HL-60/S4 treated with retinoic acid at 250 ng/mL for 4 days and 3 days (cell line): ENCODE results near the gene CHST11.

Experiments
- in situ Hi-C: fragments of 300-500 bp; cut with MboI; formaldehyde crosslinking; loops from 2 replicates; pipeline ENCODE4 v1.7.0; 2022; ENCODE audit warnings: low sequenced_read_pairs

The CHST11 gene

DNA sequence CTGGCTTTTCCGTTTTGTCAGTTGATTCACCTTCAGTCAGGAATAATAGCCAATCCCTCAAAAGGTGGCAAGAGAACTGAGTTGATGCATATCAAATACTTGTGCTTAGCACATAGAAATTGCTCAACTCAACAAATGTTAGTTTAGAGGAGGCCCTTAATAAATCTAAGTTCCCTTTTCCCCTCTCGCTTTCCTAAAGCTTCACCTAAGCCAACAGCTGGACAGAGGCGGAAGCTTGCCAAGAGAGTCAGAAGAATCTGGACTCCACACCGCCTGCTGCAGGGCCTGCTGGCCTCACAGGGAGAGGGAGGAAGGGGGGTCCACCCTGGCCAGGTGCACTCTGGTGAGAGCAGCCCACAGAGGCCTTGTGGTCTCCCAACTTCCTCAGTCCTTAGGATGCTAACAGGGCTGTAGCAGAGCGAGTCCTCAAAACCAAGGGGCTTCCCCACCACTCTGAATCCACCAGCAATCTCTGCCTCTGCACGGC, 213.1 kb downstream of the CHST11 start:
- in situ Hi-C loops, result no loop called here

DNA sequence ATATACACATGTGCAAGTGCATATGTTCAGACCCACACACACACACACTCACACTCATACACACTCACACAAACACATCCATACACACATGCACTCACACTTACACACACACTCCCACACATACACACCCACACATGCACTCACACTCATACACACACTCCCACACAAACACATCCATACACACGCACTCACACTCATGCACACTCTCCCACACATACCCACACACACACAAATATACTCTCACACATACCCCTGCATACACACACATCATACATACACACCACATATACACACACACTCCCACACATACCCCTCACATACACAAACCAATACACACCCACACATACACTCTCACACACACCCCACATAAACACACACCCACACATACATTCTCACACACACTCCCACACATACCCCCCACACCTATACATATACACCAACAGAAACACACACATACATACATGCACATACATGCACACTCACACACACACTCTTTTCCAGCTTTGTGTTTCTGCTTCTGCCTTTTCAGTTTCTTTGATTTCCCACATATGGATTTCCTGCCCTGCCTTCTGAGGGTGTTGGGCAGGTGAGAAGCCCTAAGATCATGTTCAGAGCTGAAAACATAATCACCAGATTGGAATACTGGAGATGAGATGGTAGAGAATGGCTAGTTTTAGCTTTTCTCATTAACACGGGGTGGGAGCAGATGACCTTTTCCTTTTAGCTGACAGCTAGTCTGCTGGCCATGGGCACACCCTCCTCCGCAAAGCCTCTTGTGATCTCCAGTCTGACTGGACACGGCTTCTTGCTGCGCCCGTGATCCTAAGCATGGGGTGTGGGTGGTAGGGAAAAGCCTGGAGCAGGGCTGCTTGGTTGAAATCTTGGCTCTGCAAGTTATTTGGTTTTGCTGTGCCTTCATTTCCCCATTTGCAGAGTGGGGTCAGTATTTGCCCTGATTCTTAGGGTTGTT, 214.0 kb downstream of the CHST11 start:
- in situ Hi-C loops, result no loop called here

DNA sequence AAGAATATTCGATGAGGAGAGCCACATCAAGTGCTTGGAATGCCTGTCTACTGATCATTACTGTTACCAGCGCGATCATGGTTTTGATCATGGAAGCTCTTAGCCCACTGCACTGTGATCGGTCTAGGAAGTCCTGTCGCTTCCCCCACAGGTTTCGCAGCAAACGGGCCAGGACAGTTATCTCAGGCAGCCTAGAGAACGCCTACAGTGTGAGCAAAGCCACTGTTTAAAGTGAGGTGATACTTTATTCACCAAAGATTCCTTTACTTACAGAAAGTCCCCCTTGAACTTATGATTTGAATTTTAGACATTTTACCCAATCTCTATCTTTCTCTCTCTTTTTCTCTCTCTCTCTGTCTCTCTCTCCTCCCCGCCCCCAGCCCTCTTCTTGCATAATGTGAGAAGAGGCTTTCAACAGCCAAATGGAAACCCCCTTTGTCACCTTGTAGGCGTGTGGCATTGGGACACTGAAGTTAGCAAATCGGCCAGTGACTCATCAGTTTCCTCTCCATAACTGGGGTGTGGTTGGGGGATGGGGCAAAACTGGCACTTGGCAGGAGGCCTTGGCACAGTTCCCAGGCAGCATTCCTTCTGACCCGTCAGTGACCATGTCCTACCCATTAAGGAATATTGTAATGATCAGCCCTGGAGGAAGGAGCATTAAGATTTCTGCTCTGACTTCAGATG, 214.8 kb downstream of the CHST11 start:
- in situ Hi-C loops, result no loop called here

DNA sequence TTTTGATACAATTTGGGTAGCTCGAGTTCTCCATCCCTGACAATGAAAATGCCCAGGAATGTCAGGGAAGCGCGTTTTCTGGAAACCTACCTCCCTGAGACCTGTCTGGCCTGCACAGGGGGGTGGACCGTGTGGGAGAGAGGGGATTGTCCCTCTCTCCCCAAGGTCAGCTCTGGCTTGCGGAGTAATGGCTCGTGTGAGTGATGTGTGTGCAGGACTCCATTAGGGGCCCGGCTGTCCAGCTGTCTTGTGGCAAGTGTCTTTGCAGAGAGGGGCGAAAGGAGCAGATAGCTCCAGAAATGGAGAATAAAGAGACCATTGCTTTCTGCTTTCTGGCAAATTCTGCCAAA, 215.3 kb downstream of the CHST11 start:
- in situ Hi-C loops, result no loop called here

DNA sequence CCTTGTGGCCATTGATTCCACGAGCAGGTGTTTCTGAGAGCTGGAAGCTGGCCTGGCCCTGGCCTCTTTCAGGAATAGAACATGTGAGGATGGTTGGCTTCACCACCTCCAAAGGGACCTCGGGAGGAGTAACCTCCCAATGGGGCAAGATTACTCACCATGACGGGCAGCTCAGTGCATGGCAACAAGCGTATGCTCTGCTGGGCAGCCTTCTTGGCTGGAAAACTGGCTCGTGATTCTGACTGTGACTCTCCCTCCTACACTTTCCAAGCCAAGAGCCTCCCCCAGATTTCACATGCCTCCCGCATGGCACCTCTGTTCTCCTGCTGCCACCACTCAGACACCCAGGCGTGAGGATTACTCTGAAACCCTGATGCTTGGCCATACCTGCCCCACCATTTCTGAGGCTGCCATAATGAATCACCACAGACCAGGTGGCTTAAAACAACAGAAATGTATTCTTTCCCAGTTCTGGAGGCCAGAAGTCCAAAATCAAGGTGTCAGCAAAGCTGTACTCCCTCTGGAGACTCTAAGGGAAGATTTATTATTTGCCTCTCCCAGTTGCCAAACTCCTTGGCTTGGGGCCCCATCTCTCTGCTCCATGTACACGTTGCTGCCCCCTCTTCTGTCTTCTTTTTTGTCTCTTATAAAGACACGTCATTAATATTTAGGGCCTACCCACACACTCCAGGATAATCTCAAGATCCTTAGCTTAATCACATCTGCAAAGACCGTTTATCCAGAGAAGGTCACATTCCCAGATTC, 215.9 kb downstream of the CHST11 start:
- in situ Hi-C loops, result no loop called here

DNA sequence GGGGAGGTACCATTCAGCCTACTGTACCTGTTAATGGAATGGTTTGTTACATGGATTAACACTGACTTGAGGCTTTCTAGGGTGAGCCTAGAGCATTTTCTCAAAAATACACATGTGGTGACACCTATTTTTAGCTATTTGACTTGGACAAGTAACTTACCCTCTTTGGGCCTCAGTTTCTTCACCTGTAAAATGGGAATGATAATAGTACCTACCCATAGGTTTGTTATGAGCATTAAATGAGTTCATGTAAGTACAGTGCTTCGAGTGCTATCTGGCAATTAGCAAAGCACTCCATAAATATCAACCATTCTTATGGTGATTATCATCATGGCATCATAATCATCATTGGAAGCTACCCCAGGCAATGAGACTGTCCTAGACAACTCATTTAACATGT, 216.5 kb downstream of the CHST11 start:
- in situ Hi-C loops, result no loop called here

DNA sequence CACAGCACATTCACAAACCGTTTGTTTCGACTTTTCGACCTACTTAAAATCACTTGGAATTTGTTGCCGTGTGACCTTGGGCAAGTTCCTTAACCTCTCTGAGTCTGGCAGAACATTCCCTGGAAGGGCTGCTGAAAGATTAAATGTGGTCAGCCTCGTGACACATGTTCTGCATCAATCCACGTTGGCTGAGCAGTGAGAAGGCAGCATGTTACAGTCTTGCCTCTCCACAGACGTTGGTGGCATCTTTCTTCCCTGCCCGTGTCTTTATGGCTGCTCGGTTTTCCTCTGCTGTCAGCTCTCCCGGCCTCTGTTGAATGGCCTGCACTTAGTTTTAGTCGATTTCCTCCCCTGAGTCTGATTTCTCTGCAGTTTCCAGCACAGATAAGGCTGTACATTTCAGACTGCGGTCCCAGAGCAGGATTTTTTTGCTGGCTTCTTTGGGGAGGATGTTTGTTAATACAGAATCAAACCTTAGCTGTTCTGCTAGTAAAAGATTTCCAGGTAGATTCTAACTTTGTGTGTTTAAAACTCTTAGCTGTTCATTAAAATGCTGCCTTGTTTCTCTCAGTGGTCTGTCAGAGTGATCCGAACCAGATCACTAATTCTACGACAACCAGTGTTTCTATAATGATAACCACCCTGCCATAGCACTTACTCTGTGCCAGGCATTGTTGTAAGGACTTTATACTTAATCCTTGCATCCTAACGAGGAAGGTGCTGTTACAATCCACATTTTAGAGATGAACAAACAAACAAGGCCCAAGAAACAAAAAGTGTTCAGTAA, 217.1 kb downstream of the CHST11 start:
- in situ Hi-C loops, result no loop called here

DNA sequence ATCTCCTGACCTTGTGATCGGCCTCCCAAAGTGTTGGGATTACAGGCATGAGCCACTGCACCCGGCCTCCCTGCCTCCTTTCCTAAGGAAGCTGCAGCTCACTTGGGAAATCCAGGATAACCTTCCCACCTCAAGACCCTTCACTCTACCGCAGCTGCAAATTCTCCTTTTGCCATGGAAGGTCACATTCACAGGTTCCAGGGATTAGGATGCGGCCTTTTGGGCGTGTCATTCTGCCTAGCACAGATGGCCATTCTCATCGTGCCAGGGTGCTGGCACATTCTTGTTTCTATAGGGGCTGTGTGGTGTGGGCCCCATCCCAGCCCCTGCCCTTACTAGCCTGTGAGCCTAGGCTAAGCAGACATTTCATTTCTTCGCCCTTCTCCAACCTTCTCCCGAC, 219.9 kb downstream of the CHST11 start:
- in situ Hi-C loops, result no loop called here

DNA sequence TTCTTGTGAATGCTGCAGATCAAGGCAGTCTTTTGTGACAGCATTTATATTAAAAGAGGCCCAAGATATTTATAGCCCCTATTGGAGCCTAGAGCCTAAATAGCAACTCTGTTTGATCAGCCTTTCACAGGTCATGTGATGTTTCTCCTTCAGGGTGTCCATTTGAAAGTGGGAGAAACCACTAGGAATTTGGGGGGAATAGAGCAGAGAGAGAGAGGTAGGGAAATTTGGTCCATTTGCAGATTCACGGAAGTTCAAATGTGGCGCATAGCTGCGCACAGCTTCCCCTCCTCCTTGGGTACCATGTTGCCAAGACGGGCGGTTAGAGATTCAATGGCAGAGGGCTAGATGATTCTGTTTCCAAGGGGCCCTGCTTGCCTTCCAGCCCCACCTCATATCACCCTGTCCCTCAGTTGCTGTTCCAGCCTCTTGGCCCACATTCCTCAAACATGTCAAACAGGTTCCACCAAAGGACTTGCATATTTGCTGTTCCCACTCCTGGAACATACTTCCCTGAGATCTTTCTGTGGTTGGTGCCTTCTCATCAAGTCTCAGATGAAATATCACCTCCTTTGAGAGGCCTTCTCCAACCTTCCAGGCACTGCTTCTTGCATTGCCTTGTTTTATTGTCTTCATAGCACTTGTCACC, 220.8 kb downstream of the CHST11 start:
- in situ Hi-C loops, result no loop called here

DNA sequence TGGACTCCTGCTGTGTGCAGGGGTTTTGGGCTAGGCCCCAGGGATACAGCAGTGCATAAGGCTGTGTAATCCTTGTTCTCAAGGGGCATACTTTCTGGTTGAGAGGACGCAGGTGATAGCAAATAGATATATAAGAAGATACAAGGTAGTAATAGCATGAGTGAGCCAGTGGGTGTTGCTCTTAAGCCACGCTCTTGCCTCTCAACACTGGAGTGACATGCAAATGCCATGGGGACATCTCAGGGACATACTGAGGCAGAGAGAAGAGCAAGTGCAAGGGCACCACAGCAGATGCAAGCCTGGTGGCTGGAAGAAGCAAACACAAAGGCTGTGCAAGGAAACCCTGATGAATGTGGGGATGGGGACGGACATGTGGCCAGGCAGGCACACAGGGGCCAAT, 223.3 kb downstream of the CHST11 start:
- in situ Hi-C loops, result no loop called here

DNA sequence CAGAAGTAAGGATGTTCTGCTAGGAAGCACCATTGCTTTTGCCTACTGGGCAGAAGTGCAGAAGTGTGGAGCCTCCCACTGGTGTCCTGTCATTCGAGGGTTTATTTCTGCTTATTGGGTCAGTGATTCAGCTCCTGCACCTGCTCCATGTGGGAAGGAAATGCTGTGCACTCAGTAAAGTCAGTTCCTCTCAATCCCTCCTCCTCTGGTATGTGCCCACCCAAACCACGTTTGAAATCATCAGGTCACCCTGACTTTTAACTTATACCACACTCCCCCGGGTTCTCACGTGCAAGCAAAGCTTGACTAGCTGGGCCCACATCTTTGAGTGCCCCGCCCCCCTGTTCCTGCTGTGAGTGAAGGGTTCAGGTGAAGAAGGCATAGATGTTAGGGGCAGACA, 223.7 kb downstream of the CHST11 start:
- in situ Hi-C loops, result no loop called here

DNA sequence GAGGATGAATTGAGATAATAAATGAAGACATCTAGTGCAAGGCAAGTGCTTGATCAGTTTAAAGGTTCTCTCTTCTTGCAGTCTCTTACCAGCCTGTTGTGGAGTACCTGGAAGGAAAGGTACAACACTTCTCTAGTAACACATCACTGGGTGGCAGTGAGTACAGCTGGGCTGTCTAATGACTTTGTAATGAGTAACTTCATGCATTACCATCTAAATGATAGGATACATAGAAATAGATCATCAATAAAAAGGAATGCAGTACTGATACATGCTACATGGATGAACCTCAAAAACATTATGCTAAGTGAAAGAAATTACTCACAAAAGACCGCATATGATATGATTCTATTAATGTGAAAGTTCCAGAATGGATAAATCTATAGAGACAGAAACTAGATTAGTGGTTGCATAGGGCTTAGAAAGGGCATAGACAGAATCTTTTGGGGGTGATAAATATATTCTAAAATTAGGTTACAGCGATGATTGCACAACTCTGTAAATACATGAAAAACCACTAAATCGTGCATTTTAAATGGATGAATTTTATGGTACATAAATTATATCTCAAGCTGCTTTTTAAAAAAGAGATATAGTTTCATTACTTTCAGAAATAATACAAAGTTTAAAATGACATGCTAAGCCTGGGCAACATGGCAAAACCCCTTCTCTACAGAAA, 224.4 kb downstream of the CHST11 start:
- in situ Hi-C loops, result no loop called here

DNA sequence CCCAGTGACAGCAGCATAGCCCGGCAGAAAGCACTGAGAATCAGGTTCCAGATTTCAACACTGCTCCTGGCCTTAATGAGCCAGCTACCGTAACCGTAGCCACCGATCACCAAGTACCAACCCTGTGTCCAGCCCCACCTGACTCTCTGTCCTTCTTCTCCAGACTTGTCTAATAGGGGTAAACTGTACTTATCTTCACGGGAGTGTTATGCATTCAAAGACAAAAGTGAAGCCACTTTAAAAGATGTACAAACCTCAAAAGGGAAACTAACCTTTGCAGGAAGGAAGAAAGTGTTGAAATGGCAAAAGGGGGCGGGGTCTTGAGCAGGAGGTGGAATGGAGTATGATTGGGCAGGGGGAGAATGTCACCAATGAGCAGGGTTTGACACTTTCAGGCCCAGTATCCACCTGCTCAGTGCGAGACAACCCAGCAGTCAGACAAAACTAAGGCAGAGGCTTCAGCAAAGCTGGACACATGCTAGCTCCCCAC, 226.1 kb downstream of the CHST11 start:
- in situ Hi-C loops, result no loop called here

DNA sequence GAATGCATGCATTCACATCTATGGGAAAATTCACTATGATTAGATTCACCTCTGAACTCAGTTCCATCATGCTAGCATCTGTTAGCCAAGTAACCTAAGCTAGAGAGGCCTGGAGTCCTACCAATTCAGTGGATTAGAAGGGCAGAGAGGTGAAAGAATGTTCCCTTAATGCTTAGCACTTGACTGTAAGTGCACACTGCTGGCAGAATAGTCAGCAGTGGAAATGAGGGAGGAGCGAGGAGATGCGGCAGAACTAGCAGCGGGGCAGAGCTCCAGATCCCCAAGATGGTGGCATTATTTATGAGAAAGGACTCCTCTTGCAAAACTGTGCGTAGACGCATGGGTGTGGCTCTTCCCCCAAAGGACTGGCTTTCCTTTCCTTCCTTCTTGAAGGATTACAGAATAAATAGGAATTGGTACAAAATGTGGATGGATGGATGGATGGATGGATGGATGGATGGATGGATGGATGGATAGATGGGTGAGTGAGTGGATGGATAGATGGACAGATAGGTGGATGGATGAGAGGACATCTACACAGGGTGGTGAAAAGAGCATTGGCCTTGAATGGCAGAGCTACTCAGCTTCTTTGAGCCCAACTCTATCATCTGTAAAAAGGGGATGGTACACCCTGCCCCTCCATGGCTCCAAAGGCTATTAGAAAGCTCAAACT, 227.2 kb downstream of the CHST11 start:
- in situ Hi-C loops, result no loop called here

DNA sequence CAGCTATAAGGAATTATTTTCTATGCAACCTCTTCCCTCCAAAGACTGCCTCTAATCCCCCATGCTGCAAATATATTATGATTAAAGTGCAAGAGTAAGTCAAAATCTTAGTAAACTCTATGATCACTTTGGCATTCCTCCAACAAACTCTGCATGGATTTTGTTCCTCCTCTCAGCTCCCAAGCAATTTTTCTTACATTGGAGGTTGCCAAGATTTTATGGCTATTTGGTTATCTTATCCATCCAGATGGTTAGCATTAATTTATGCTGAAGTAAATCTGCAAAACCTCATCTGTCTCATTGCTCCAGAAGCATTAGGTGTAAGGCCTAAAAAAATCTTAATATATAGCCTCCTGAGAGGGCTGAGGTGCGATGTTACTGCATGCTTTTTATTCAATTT, 228.1 kb downstream of the CHST11 start:
- in situ Hi-C loops, result no loop called here

DNA sequence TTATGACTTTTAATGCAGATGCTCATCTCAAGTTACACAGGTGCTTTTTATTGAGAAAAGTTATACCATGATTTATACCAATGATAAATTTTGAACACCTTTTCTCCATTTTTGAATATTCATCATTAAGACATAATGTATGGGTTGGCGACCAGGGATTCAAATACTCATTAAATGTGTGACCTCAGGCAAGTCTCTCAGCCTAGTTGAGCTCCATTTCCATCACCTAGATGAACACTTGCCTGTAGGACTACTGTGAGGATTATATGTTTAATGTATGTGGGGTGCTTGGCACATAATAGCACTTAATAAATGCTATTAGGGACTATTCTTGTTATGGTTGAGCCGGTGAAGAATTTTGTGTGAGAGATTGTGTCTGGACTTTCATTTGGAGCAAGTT, 228.6 kb downstream of the CHST11 start:
- in situ Hi-C loops, result no loop called here

DNA sequence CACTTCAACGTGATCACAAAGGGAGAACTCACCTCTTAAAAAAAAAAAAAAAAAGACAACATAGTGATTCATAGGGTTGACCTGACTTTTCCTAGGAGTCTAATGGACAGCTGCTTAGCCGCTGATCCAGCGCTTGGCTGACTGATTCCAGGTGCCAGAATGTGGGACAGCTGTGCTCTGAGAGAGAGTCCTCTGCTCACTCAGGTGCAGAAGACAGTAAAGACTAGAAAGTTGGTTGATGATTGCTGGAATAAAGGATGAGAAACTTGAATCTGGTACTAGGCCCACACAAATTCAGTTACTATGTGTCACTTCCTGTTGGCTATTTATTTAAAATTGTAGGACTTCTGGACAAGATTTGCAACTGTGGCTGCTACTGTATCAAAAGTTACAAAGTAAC, 229.4 kb downstream of the CHST11 start:
- in situ Hi-C loops, result no loop called here

DNA sequence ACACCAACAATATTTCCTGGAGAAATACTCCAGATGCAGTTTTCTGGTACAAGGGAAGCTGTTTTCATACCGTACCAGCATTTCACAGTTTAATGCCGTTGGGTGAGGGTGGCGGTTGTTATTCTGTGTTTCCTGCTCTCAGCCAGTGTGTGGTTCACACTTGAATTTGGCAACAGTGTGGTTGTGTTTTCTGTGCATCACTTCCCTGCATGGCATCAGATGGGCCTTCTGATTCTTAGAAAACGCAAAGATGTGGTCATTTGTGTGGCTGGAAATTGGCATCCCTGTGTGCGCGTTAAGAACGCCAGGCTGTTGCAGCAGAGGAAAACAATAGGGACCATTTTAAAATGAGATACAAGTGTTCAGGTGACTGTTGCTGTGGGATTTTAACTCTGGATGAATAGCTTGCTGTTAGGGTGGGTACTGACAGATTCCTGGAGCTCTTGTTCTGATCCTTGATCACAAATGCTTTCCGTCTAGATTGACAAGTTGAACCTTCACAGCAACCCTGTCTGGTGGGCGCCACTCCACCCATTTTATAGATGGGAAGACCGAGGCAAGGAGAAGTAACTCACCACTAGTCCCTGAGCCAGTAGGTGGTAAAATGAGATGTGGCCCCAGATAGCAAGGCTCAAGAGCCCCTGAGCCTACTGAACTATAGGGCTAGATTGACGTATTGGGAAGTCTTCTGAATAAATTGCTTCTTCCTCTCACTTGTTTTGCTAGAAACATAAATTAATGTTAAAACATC, 231.2 kb downstream of the CHST11 start:
- in situ Hi-C loops, result no loop called here
